Spleen (tissue), 7 donors: ENCODE data around the gene KLHL40.

Experiments
- CTCF ChIP-seq, 11 experiments: fragments of 200-600 bp in 7 of 11; fragments of 450-650 bp in 4 of 11; sonication (generic) in 4 of 11; IDR thresholded peaks in 8 of 11; conservative IDR thresholded peaks in 3 of 11; 1 replicate in 7 of 11; 2 replicates in 4 of 11; pipeline versions ENCODE4 v1.4.0 to v1.8.0; 2016 to 2021; ENCODE audit warnings: antibody characterized with exemption in 11 of 11, inconsistent platforms in 4 of 11, mild to moderate bottlenecking in 1 of 11
- POLR2A ChIP-seq, 3 donors: fragments of 450-650 bp; IDR thresholded peaks; one replicate each; pipeline ENCODE4 v1.5.1; 2017; ENCODE audit warnings: antibody characterized with exemption in 3 of 3, mild to moderate bottlenecking in 1 of 3
- POLR2AphosphoS5 ChIP-seq, 3 donors: sonication (generic); formaldehyde crosslinking; IDR thresholded peaks; one replicate each; pipeline ENCODE4 v1.5.1; 2017; ENCODE audit warnings: antibody characterized with exemption in 3 of 3
- donor health status: DM: no; HTN: no; CAD: no; lungs with moderate emphysema.
- donor health status: DM: no; HTN: no; CAD: no.
- donor health status: DM: no; HTN: no; CAD: no.

GRCh38 chr3:42701371-42702065 lies 16.2 kb downstream of the KLHL40 start:
- TF ChIP-seq CTCF (IDR thresholded peaks at IDR 0.05 in 8 of 11, conservative IDR thresholded peaks at IDR 0.05 in 3 of 11) = no peak
- TF ChIP-seq POLR2A (IDR thresholded peaks at IDR 0.05) = no peak
- peak in 1 of 3 donors; percentile 53 for TF ChIP-seq POLR2AphosphoS5 (IDR thresholded peaks at IDR 0.05)
